SK-N-SH (cell line): ENCODE measurements around the gene FAM107A.

ENCODE experiments used
- CTCF ChIP-seq: fragments of 200-600 bp; sonication (generic); IDR thresholded peaks from 2 replicates; pipeline ENCODE4 v1.6.1; 2017; ENCODE audit warnings: antibody characterized with exemption, mild to moderate bottlenecking, moderate library complexity
- GABPA ChIP-seq: IDR thresholded peaks from 2 replicates; pipeline ENCODE4 v1.4.0; 2012; ENCODE audit warnings: low read depth, mild to moderate bottlenecking
- GATA2 ChIP-seq: sonication (generic); formaldehyde crosslinking; IDR thresholded peaks from 2 replicates; pipeline ENCODE4 v1.5.0; 2020; ENCODE audit warnings: mild to moderate bottlenecking, missing genetic modification reagents
- MAX ChIP-seq: IDR thresholded peaks from 2 replicates; pipeline ENCODE4 v1.4.0; 2012; ENCODE audit warnings: low read depth
- TCF12 ChIP-seq: IDR thresholded peaks from 2 replicates; pipeline ENCODE4 v1.4.0; 2012

GRCh38 chr3:58609990-58610389, 32.8 kb upstream of the FAM107A start:
- TF ChIP-seq CTCF (no peak), GATA2 (CRISPR knock-in tag) (no peak), MAX (no peak), GABPA (no peak), TCF12 (no peak)
